Measurements from ENCODE around the gene HES3.
A peak's percentile ranks its signal among the peaks of the same experiment; 100 is the strongest.

HES3 gene

GRCh38 chr1:6220236-6220635 is 23.7 kb upstream of the HES3 start:
- DNase-seq, result no peak

GRCh38 chr1:6221210-6221784 is 22.7 kb upstream of the HES3 start:
- no peak for DNase-seq

- DNase-seq, result no peak
These were observed 21.3 kb upstream of the HES3 start for GRCh38 chr1:6222636-6223035.

GRCh38 chr1:6223617-6224016 is 20.4 kb upstream of the HES3 start:
- no peak for DNase-seq

GRCh38 chr1:6224718-6225117 is 19.3 kb upstream of the HES3 start:
- no peak for DNase-seq

GRCh38 chr1:6225651-6226050 is 18.3 kb upstream of the HES3 start:
- DNase-seq, result no peak

- no peak for DNase-seq
These were observed 10.6 kb upstream of the HES3 start for GRCh38 chr1:6233376-6233775.

- DNase-seq, result no peak
These were observed 9.3 kb upstream of the HES3 start for GRCh38 chr1:6234502-6235295.

- no peak for DNase-seq
These were observed 8.7 kb upstream of the HES3 start for GRCh38 chr1:6235296-6235677.

- no peak for DNase-seq
These were observed 6.9 kb upstream of the HES3 start for GRCh38 chr1:6237093-6237492.

GRCh38 chr1:6239213-6239752 is 4.7 kb upstream of the HES3 start:
- no peak for DNase-seq

- peak; percentile 39 for DNase-seq
These were observed 3.8 kb upstream of the HES3 start for GRCh38 chr1:6239950-6240768.

GRCh38 chr1:6241107-6241886 is 2.7 kb upstream of the HES3 start:
- DNase-seq, result no peak

GRCh38 chr1:6241887-6242740 is 1.9 kb upstream of the HES3 start:
- no peak for DNase-seq

- DNase-seq, result no peak
These were observed 735 bp upstream of the HES3 start for GRCh38 chr1:6243053-6243834.

- no peak for DNase-seq
These were observed 546 bp downstream of the HES3 start for GRCh38 chr1:6244401-6245049.

GRCh38 chr1:6245086-6245868 is 1.3 kb downstream of the HES3 start:
- DNase-seq, result peak; percentile 56

GRCh38 chr1:6245869-6246496 is 2.0 kb downstream of the HES3 start:
- peak; percentile 32 for DNase-seq
